B cell (primary cell): ENCODE results near the gene MAG. TPM values are rescaled to one million over a fixed set of nuclear protein-coding genes. Genes with fewer than 3 reads are reported as not detected.

Source experiments
- ATAC-seq: fragments of 200-7000 bp; cut with Tn5 transposase; one replicate; pipeline ENCODE4 v1.10.0; 2021; ENCODE audit warnings: low read depth, mild to moderate bottlenecking, moderate number of reproducible peaks, moderate library complexity
- CTCF ChIA-PET: fragments of 350-600 bp; sonication (Branson Sonifier 250); formaldehyde crosslinking; loops from one replicate; lab custom pipeline; 2021; ENCODE audit warnings: antibody characterized with exemption, inconsistent platforms; lab: Charles Lee
- POLR2A ChIA-PET: fragments of 350-600 bp; sonication (Branson Sonifier 250); formaldehyde crosslinking; loops from one replicate; lab custom pipeline; 2021; ENCODE audit warnings: antibody characterized with exemption; lab: Charles Lee
- DNase-seq: peaks from one replicate; pipeline ENCODE4 v3.0.0; 2013
- H2AFZ ChIP-seq: 2 replicates; pipeline ENCODE4 v1.6.1; 2012; ENCODE audit warnings: mild to moderate bottlenecking, low read depth, low read length; ENCODE audit not compliant: insufficient read depth, poor library complexity, severe bottlenecking
- H3K27ac ChIP-seq, 2 donors: 1 replicate in 1 of 2; 2 replicates in 1 of 2; pipeline ENCODE4 v1.5.1; 2012 to 2013; ENCODE audit warnings: low read length in 2 of 2, mild to moderate bottlenecking in 2 of 2, moderate library complexity in 1 of 2
- H3K27me3 ChIP-seq, 4 experiments: fragments of 200-600 bp in 1 of 4; sonication (generic) in 1 of 4; replicated peaks in 1 of 4; 1 replicate in 2 of 4; 2 replicates in 2 of 4; pipeline versions ENCODE4 v1.6.1 to v1.7.0; 2013 to 2016; ENCODE audit warnings: low read length in 3 of 4, mild to moderate bottlenecking in 2 of 4, mixed read lengths in 1 of 4, moderate library complexity in 1 of 4; ENCODE audit not compliant: insufficient read depth in 4 of 4, control insufficient read depth in 3 of 4; ENCODE audit errors: control extremely low read depth in 1 of 4
- H3K36me3 ChIP-seq, 2 experiments: replicated peaks in 1 of 2; 1 replicate in 1 of 2; 2 replicates in 1 of 2; pipeline versions ENCODE4 v1.6.1 to v1.7.1; 2013; ENCODE audit warnings: low read length in 1 of 2; ENCODE audit not compliant: insufficient read depth in 2 of 2, control insufficient read depth in 1 of 2; ENCODE audit errors: control extremely low read depth in 1 of 2, extremely low read depth in 1 of 2
- H3K4me1 ChIP-seq, 2 donors: fragments of 200-600 bp in 1 of 2; sonication (generic) in 1 of 2; 1 replicate in 1 of 2; 2 replicates in 1 of 2; pipeline versions ENCODE4 v1.5.1 to v1.6.1; 2013 to 2017; ENCODE audit warnings: low read length in 2 of 2; ENCODE audit not compliant: control insufficient read depth in 2 of 2, insufficient read depth in 2 of 2
- H3K4me2 ChIP-seq: replicated peaks from 2 replicates; pipeline ENCODE3; 2012; ENCODE audit warnings: mild to moderate bottlenecking, low read depth, low read length; ENCODE audit not compliant: poor library complexity, severe bottlenecking
- H3K4me3 ChIP-seq, 5 experiments: fragments of 200-600 bp in 1 of 5; sonication (generic) in 1 of 5; 1 replicate in 3 of 5; 2 replicates in 2 of 5; pipeline versions ENCODE4 v1.5.1 to v1.7.0; 2011 to 2016; ENCODE audit warnings: low read length in 4 of 5, mild to moderate bottlenecking in 4 of 5, low read depth in 2 of 5, control low read depth in 1 of 5, moderate library complexity in 1 of 5; ENCODE audit not compliant: insufficient read depth in 1 of 5; ENCODE audit errors: control extremely low read depth in 1 of 5, extremely low read depth in 1 of 5
- H3K79me2 ChIP-seq: fragments of 200-600 bp; sonication (generic); one replicate; pipeline ENCODE4 v1.6.0; 2016; ENCODE audit warnings: low read length; ENCODE audit not compliant: control insufficient read depth, insufficient read depth
- H3K9ac ChIP-seq: fragments of 200-600 bp; sonication (generic); 2 replicates; pipeline ENCODE4 v1.6.1; 2017; ENCODE audit warnings: mild to moderate bottlenecking, low read length, moderate library complexity
- H3K9me3 ChIP-seq, 3 donors: one replicate each; pipeline versions ENCODE4 v1.6.1 to v1.7.1; 2013; ENCODE audit warnings: low read length in 2 of 3; ENCODE audit not compliant: control insufficient read depth in 2 of 3, insufficient read depth in 1 of 3; ENCODE audit errors: control extremely low read depth in 1 of 3
- H4K20me1 ChIP-seq: 2 replicates; pipeline ENCODE4 v1.6.0; 2012; ENCODE audit warnings: mild to moderate bottlenecking, low read length; ENCODE audit not compliant: insufficient read depth, control insufficient read depth, poor library complexity, severe bottlenecking
- H3K27ac Mint-ChIP-seq: one replicate; pipeline ENCODE4 v1.8.0; 2021; ENCODE audit warnings: mixed read lengths
- H3K27me3 Mint-ChIP-seq: one replicate; pipeline ENCODE4 v1.8.0; 2021; ENCODE audit warnings: mixed read lengths
- H3K4me1 Mint-ChIP-seq: one replicate; pipeline ENCODE4 v1.8.0; 2021; ENCODE audit warnings: mixed read lengths
- H3K4me3 Mint-ChIP-seq: one replicate; pipeline ENCODE4 v1.8.0; 2021; ENCODE audit warnings: mixed read lengths
- H3K9me3 Mint-ChIP-seq: one replicate; pipeline ENCODE4 v1.8.0; 2022; ENCODE audit warnings: mixed read lengths; ENCODE audit not compliant: insufficient read depth
- CTCF ChIP-seq: fragments of 200-600 bp; IDR thresholded peaks from one replicate; pipeline ENCODE4 v1.8.0; 2022; ENCODE audit warnings: antibody characterized with exemption, mild to moderate bottlenecking
- EZH2 ChIP-seq: IDR thresholded peaks from 2 replicates; pipeline ENCODE4 v1.6.1; 2012; ENCODE audit warnings: borderline replicate concordance, low read depth, mild to moderate bottlenecking, moderate library complexity, low read length; ENCODE audit not compliant: insufficient read depth, poor library complexity, severe bottlenecking
- WGBS: methylation state at CpG from one replicate; pipeline ENCODE4 v1.1.5; 2013; ENCODE audit warnings: missing lambda C conversion rate; ENCODE audit not compliant: insufficient coverage; 5-methylcytosine and 5-hydroxymethylcytosine counted together
- intact Hi-C: fragments of 100-400 bp; cut with micrococcal nuclease; formaldehyde crosslinking; loops from one replicate; pipeline ENCODE4 v1.10.0; 2022
- polyA plus RNA-seq: library from polyadenylated mRNA; depleted of rRNA; stranded (reverse); fragments of >200 nt; gene quantifications from 2 replicates; pipeline ENCODE4 v1.2.3, GENCODE V29; 2012
- total RNA-seq, 2 donors: library from RNA; stranded (reverse); fragments of 120-200 nt in 1 of 2; gene quantifications; 1 replicate in 1 of 2; 2 replicates in 1 of 2; pipeline versions ENCODE4 v1.2.3 to v1.2.4, GENCODE V29; 2013 to 2022

Gene MAG
- total and polyA plus RNA-seq, 2 donors (not counting 1 experiment from before 2014, with no cell fraction given): 0.12 to 0.58 TPM

GRCh38 chr19:35261356-35262100 is 30.4 kb upstream of the MAG start:
- Histone ChIP-seq H4K20me1 (peaks cover 4% of the 10 kb centered on the region), H3K27ac (no peak overlapping the region), H2AFZ (no peak overlapping the region), H3K4me1 (peaks cover 15 to 27% of the 10 kb centered on the region in 2 donors), H3K36me3 (peaks cover 0 to 6% of the 10 kb centered on the region in 2 experiments), H3K27me3 (no peaks in the 10 kb centered on the region), H3K9me3 (no peaks in the 10 kb centered on the region), H3K4me2 (no peak overlapping the region), H3K4me3 (no peak overlapping the region), H3K9ac (no peak overlapping the region), H3K79me2 (no peaks in the 10 kb centered on the region)
- no peak overlapping the region for H3K27ac Mint-ChIP-seq
- ATAC-seq (no peak), DNase-seq (no peak)
- H3K4me3 Mint-ChIP-seq: no peak overlapping the region
- no peak for TF ChIP-seq EZH2
- no peak for TF ChIP-seq CTCF
- H3K27me3 Mint-ChIP-seq: no peaks in the 10 kb centered on the region
- ChIA-PET POLR2A (no interaction called here), CTCF (interaction anchor here (1.0 kb wide), 1 partner anchor 208 kb away, joined by 4 read pairs; no protein-coding TSS in a partner anchor)
- H3K9me3 Mint-ChIP-seq: no peaks in the 10 kb centered on the region
- intact Hi-C loops: no loop called here
- WGBS: 90% methylated on average over 9 of the region's 12 CpGs
- H3K4me1 Mint-ChIP-seq: peaks cover 35% of the 10 kb centered on the region

- peaks cover 38% of the 10 kb centered on the region for H3K4me1 Mint-ChIP-seq
- no peaks in the 10 kb centered on the region for H3K27me3 ChIP-seq
Observed at GRCh38 chr19:35262101-35262761, 29.7 kb upstream of the MAG start.

More at GRCh38 chr19:35262101-35262761, 29.7 kb upstream of the MAG start:
- ATAC-seq (no peak), DNase-seq (peak; percentile 9)
- H2AFZ ChIP-seq: no peak overlapping the region
- H3K4me3 ChIP-seq: no peak overlapping the region
- CTCF ChIA-PET: interaction anchor here (1.0 kb wide), 1 partner anchor 207 kb away, joined by 4 read pairs; no protein-coding TSS in a partner anchor
- H3K4me2 ChIP-seq: no peak overlapping the region
- intact Hi-C loops: no loop called here
- 78% methylated on average over 17 of the region's 17 CpGs for WGBS
- peaks cover 22 to 33% of the 10 kb centered on the region in 2 donors for H3K4me1 ChIP-seq
- peak overlapping the region; percentile 59 for H3K27ac Mint-ChIP-seq
- peaks cover 0 to 6% of the 10 kb centered on the region in 2 experiments for H3K36me3 ChIP-seq
- H3K9ac ChIP-seq: no peak overlapping the region
- peaks cover 11% of the 10 kb centered on the region for H4K20me1 ChIP-seq
- H3K9me3 ChIP-seq: no peaks in the 10 kb centered on the region
- H3K27ac ChIP-seq: no peak overlapping the region
- H3K27me3 Mint-ChIP-seq: no peaks in the 10 kb centered on the region
- H3K9me3 Mint-ChIP-seq: no peaks in the 10 kb centered on the region
- no peak for TF ChIP-seq EZH2
- POLR2A ChIA-PET: interaction anchor here (1.4 kb wide), 1 partner anchor 11 kb away, joined by 5 read pairs; no protein-coding TSS in a partner anchor
- H3K79me2 ChIP-seq: peaks cover 7% of the 10 kb centered on the region
- no peak overlapping the region for H3K4me3 Mint-ChIP-seq
